Activated naive CD8-positive, alpha-beta T cell treated with anti-CD3 and anti-CD28 coated beads, Interleukin-2, amount 50 U/mL, for 24 hours (primary cell): Measurements from ENCODE around the gene PDXP.

Experiments used
- ATAC-seq: fragments of 150-1000 bp; cut with Tn5 transposase; one replicate; pipeline ENCODE4 v1.10.0; 2021
- DNase-seq: peaks from one replicate; pipeline ENCODE4 v3.0.0; 2021
- H3K27ac Mint-ChIP-seq: one replicate; pipeline ENCODE4 v1.8.0; 2021; ENCODE audit warnings: mild to moderate bottlenecking, mixed read lengths
- H3K27me3 Mint-ChIP-seq: one replicate; pipeline ENCODE4 v1.8.0; 2021; ENCODE audit warnings: mixed read lengths
- H3K36me3 Mint-ChIP-seq: one replicate; pipeline ENCODE4 v1.8.0; 2021; ENCODE audit warnings: low read depth, mixed read lengths
- H3K4me1 Mint-ChIP-seq: one replicate; pipeline ENCODE4 v1.8.0; 2021; ENCODE audit warnings: mixed read lengths
- H3K4me3 Mint-ChIP-seq: one replicate; pipeline ENCODE4 v1.8.0; 2021; ENCODE audit warnings: mild to moderate bottlenecking, moderate library complexity, mixed read lengths
- H3K9me3 Mint-ChIP-seq: one replicate; pipeline ENCODE4 v1.8.0; 2021; ENCODE audit warnings: mixed read lengths

PDXP gene

DNA sequence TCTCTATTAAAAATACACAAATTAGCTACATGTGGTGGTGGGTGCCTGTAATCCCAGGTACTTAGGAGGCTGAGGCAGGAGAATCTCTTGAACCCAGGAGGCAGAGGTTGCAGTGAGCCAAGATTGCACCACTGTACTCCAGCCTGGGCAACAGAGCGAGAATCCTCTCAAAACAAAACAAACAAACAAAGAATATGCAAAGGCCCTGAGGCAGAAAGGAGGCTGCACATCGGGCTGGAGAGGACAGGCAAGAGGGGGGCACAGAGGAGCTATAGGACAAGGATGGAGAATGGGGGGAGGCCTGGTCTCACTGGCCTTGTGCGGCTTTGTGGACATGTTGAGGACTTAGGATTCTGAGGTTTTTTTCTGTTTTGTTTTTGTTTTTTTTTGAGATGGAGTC lies 46.7 kb downstream of the PDXP start:
- no peaks in the 10 kb centered on the region for H3K27me3 Mint-ChIP-seq
- H3K27ac Mint-ChIP-seq = no peak overlapping the region
- ATAC-seq = no peak

DNA sequence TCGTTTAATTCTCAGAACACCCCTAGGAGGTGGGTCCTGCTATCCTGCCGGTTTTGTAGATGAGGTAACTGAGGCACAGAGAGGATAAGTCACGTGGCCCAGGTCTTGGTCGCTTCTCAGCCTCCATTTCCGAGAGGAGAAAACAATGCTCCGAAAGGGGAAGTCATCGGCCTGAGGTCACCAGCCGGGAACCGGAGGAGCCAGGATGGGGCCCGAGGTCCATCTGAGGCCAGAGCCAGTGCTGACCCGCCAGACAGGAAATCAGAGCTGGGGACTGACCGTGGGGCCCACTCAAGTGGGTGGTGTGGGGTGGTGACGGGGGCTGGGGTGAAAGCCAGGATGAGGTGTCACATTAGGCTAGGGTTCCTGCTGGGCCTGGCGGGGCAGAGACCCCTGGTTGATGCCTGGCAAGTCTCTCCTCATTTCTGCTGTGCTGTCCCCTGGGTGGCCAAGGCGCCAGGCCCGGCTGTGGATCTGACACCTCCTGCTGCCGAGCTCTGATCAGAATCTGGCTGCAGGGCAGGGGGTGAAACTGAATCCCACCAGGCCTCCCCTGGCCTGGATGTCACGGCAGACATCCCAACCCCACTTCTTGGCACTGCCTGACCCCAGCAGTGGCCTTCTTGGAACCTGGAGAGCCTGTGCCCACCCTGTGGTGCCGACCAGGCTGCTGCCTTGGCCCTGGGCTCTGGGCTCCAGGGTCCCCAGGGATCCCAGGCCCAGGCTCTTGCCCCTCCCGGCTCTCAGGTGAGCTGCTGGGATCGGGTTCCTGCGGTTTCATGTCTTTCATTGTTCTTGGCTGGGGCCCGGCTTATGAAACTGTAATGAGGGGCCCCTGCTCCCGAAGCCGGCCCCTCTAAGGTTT lies 50.3 kb downstream of the PDXP start:
- no peaks in the 10 kb centered on the region for H3K9me3 Mint-ChIP-seq
- H3K4me3 Mint-ChIP-seq = no peak overlapping the region
- no peak for ATAC-seq
- no peaks in the 10 kb centered on the region for H3K36me3 Mint-ChIP-seq
- H3K4me1 Mint-ChIP-seq = no peaks in the 10 kb centered on the region
- H3K27ac Mint-ChIP-seq = no peak overlapping the region
- H3K27me3 Mint-ChIP-seq = no peaks in the 10 kb centered on the region
- DNase-seq = no peak

More for the DNA sequence above, 46.7 kb downstream of the PDXP start:
- H3K4me3 Mint-ChIP-seq = no peak overlapping the region
- no peaks in the 10 kb centered on the region for H3K4me1 Mint-ChIP-seq
- DNase-seq = no peak
- no peaks in the 10 kb centered on the region for H3K36me3 Mint-ChIP-seq
- H3K9me3 Mint-ChIP-seq = no peaks in the 10 kb centered on the region

DNA sequence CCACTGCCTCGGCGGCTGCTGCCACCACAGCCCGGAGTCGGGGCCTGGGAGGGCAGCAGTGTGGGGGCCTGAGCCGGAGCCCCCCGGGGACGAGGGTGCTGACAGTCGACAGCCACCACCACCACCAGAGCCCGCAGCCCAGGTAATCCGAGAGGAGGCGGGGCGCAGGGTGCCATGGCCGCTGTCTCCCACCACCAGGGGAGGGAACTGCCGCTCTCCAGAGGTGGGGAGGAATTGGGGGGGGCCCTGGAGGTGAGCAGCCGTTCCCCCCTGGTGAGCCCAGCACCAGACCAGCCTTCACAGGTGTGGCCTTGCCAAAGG lies 50.9 kb downstream of the PDXP start:
- Mint-ChIP-seq H3K4me3 (no peak overlapping the region), H3K27me3 (no peaks in the 10 kb centered on the region), H3K9me3 (no peaks in the 10 kb centered on the region)

DNA sequence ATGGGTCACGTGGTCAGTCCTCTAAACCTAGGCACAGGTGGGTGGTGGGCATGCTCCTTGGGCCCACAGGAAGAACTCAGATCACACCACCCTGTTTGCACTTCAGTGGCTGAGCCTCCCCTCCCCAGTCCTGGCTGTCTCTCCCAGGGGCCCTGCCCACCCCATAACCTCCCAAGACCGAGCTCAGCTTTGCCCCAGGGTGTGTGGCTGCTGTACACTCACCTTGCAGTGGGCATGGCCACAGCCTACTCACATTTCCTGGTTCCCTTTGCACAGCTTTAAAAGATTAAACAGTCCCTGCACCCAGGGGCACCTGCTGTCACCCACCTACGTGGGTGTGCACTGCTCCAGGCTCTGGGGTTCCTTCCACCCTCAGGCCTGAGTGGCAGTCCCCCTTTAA lies 52.2 kb downstream of the PDXP start:
- no peaks in the 10 kb centered on the region for H3K27me3 Mint-ChIP-seq
- no peaks in the 10 kb centered on the region for H3K36me3 Mint-ChIP-seq

More for the DNA sequence above, 50.9 kb downstream of the PDXP start:
- Mint-ChIP-seq H3K4me1 (no peaks in the 10 kb centered on the region), H3K27ac (no peak overlapping the region), H3K36me3 (no peaks in the 10 kb centered on the region)
- no peak for DNase-seq
- no peak for ATAC-seq

DNA sequence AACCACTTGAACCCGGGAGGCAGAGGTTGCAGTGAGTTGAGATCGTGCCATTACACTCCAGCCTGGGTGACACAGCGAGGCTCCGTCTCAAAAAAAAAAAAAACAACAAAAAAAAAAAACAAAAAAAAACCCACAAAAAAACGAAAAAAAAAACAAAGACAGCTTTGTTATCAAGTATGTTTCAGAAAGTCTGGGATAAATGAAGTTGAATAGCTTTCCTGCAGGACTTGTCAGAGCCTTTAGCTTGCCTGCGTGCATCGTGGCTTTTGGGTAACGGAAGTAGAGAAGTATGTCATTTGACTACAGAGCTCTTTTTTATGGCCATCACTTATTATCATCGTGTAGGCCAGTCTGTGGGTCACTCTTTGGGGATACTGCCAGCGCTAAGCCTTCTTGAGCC lies 53.0 kb downstream of the PDXP start:
- H3K36me3 Mint-ChIP-seq = no peaks in the 10 kb centered on the region
- no peak overlapping the region for H3K27ac Mint-ChIP-seq
- ATAC-seq (no peak), DNase-seq (no peak)
- no peaks in the 10 kb centered on the region for H3K9me3 Mint-ChIP-seq
- no peak overlapping the region for H3K4me3 Mint-ChIP-seq
- H3K27me3 Mint-ChIP-seq = no peaks in the 10 kb centered on the region
- no peaks in the 10 kb centered on the region for H3K4me1 Mint-ChIP-seq

More for the DNA sequence above, 52.2 kb downstream of the PDXP start:
- no peak overlapping the region for H3K27ac Mint-ChIP-seq
- no peaks in the 10 kb centered on the region for H3K9me3 Mint-ChIP-seq
- no peaks in the 10 kb centered on the region for H3K4me1 Mint-ChIP-seq
- ATAC-seq = peak; percentile 20
- no peak overlapping the region for H3K4me3 Mint-ChIP-seq
- no peak for DNase-seq

DNA sequence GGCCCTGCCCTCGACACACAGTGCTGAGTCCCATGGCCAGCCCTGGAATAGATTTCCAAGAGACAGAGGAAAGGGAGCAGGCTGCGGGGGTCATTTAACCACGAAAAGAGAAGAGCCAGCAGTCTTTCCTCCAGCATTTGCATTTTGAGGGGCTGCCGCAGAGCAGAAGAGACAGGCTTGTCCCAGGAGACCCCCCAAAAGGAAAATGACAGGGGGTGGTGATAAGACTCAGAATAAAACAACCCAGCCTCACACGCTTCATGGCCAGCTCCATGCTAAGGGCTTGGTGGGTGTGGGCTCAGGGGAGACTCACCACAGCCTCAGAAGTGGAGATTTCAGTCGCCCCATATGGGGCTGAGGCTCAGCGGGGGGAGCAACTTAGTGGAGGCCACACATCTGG lies 55.2 kb downstream of the PDXP start:
- DNase-seq (no peak), ATAC-seq (no peak)
- Mint-ChIP-seq H3K4me3 (no peak overlapping the region), H3K4me1 (no peaks in the 10 kb centered on the region), H3K27me3 (no peaks in the 10 kb centered on the region), H3K36me3 (no peaks in the 10 kb centered on the region), H3K9me3 (no peaks in the 10 kb centered on the region), H3K27ac (no peak overlapping the region)

DNA sequence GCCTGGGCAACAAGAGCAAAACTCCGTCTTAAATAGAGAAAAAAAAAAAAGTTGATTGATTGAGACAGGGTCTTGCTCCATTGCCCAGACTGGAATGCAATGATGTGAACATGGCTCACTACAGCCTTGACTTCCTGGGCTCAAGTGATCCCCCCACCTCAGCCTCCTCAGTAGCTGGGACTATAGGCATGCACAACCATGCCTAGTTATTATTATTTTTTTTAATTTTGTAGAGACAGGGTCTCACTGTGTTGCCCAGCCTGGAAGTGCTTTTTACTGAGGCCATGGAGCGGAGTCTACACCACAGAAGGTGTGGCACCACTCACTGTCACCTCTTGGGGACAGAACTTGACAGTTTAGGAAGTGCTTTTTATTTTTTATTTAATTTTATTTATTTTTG lies 56.1 kb downstream of the PDXP start:
- no peak for DNase-seq
- Mint-ChIP-seq H3K9me3 (no peaks in the 10 kb centered on the region), H3K36me3 (no peaks in the 10 kb centered on the region), H3K27ac (no peak overlapping the region), H3K4me1 (no peaks in the 10 kb centered on the region), H3K4me3 (no peak overlapping the region), H3K27me3 (no peaks in the 10 kb centered on the region)
- ATAC-seq = no peak

DNA sequence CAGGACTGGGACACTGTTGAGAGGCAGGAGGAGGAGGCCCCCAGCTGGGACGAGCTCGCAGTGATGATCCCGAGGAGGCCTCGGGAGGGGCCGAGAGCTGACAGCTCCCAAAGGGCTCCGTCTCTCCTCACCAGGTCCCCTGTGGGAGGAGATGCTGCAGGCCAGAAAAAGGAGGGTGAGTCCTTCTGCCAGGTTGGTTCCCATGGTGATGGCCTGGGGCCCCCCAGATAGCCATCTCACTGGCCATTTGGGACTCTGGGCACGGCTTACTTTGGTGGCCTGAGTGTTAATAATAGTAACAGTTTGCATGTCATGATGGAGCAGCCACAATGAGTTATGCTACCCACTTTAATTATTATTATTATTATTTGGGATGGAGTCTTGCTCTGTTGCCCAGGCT lies 57.2 kb downstream of the PDXP start:
- no peak for DNase-seq
- Mint-ChIP-seq H3K9me3 (no peaks in the 10 kb centered on the region), H3K4me3 (no peak overlapping the region), H3K36me3 (no peaks in the 10 kb centered on the region), H3K27me3 (no peaks in the 10 kb centered on the region), H3K4me1 (no peaks in the 10 kb centered on the region), H3K27ac (no peak overlapping the region)
- ATAC-seq = no peak
